Stimulated activated naive CD4-positive, alpha-beta T cell treated with Interleukin-2 at 50 U/mL for 16 hours (primary cell): ENCODE results near the gene C12orf76.
"Not testable (repeated sequence)": the region's sequence is repeated elsewhere in the genome, so short reads cannot be mapped to it uniquely, and the experiment has no call there.

Source experiments
- DNase-seq: peaks from one replicate; lab custom pipeline; 2025; lab: John Stamatoyannopoulos, UW

C12orf76 gene

DNA sequence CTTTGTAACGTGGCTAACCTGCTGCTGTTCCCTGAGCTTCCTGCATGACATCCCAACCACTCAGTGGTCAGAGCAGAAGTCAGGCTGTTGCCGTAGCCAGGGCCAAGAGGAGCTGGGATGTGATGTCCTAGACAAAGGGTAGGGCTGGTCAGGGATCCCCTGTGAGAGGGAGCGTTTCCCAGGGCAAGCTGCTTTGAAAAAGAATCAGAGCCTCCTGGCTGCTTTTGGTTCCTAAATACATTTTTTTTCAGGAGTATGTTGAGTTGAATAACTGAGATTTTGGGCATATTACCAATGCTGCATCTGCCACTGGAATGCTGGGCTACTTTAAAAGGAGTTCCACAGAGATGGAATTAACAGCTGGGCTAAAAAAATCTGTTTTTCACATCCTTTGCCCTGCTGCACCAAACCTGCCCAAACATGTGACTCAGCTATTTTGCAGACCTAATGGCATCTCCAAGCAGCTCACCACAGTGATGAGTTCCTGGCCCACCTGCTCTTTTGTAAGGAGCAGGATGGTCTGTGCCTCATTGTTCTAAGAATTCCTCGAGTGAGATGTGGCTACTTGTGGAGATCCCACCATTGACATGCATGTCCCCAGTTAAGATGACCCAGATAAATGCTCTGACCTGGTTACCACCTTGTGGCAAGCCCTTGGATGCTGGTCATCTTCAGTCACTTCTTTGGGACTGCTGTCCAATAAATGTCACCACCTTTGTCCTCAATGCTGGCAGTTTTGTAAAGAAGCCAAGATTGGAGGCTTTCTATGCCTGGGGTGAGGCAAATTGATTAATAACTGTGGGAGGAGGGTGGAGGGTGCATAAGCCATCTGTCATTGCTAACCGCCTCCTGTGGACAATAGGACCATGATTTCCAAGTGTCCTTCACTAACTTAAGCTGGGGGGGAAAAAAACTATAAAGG is 25.0 kb downstream of the C12orf76 start:
- DNase-seq = no peak

DNA sequence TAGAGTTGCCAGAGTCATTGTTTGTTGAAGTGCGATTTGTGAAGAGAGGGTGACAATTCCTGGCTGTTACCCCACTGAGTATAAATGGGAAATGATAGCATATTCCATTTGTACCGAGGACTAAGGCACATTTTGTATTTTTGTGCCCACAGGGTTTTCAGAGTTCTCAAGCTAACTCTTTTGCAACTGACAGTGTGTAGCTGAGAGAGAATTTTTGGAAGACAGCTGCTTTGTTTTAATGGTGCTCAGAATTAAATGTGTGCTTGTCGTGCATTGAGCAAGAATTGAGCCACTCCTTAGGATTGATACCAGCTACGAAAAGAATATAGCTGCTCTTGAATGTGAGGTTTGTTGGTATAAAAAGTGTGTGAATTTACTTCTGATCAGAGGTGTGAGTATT is 27.4 kb downstream of the C12orf76 start:
- DNase-seq = no peak

DNA sequence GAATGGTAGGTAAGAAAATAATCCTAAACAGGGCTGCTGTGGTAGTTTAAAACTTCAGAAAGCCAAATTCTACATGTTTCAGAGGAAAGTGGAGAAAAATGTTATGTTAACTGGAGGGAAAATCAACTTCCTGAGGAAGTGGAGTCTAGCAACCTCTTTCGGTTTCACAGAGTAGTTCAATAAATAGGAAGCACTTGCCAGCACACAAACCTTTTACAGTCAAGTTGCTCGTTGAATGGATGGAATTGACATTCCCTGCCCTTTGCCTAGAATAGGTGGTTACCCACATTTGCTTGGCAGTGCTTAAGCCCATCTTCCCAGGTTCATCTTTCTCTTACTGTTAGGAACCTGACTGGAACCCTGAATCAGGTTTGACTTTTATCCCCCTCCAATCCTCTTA is 33.2 kb downstream of the C12orf76 start:
- no peak for DNase-seq

DNA sequence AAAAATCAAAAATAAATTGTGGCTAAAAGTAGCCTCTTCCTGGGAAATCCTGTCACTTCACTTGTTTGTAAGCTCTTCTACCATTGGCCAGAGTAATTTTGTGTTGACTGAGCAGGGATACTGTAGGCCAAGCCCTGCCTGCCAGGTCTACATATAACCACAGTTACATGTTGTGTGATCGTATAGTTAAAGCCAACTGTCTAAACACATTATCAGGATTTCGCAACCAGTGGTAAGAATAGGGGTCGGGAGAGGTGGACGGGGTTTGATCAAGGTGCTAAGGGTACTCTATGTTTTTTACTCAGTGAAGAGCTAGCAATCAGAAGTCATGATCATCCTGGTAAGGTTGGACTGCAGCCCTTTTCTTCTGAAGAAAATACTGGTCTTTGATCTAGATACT is 35.7 kb downstream of the C12orf76 start:
- no peak for DNase-seq

DNA sequence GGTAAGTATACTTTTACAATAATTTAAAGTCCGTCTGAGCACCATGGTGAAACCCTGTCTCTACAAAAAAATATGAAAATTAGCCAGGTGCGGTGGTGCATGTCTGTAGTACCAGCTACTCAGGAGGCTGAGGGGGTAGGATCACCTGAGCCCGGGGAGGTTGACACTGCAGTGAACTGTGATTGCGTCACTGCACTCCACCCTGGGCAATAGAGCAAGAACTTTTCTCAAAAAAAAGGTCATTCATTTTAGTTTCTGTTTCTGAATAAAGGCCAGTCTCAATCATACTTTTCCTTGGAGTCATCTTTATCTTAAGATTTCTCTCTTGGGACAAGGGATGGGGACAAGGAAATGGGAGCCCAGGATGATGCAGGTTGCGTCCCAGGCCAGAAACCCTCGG is 36.2 kb downstream of the C12orf76 start:
- DNase-seq = no peak

DNA sequence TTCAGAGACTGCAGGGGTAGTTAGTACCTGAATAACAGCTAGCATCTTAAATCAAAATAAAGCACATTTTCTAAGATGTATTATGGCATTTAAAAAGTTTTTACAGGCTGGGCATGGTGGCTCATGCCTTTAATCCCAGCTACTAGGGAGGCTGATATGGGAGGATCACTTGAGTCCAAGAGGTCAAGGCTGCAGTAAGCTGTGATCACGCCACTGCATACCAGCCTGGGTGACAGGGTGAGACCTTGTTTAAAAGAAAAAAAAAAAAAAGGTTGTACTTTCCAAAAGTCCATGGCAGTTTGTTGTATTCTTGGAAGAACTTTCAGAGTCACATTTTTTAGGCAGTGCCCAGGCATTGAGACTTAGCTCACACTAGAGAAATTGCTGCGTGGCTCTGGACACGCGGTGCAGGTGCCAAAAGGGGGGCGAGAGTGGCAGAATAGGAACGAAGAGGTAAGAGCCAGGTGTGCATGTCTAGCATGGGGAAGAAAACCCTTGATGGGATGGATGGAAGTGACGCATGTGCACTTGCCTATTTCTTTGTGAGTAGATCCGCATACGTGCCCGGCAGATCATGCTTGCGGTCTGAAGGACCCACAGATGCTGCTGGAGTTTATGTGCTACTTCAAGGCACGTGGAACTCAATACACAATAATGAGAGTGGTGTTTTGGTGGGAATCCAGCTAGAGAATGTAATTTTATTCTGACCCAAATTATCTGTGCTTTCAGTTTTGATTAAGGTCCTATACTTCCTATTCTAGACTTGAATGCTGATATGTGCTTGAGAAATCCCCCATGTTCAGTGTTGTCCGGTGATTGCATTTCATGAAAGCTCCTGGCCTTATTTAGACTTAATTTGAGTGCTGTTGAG is 37.2 kb downstream of the C12orf76 start:
- DNase-seq = peak; percentile 6

DNA sequence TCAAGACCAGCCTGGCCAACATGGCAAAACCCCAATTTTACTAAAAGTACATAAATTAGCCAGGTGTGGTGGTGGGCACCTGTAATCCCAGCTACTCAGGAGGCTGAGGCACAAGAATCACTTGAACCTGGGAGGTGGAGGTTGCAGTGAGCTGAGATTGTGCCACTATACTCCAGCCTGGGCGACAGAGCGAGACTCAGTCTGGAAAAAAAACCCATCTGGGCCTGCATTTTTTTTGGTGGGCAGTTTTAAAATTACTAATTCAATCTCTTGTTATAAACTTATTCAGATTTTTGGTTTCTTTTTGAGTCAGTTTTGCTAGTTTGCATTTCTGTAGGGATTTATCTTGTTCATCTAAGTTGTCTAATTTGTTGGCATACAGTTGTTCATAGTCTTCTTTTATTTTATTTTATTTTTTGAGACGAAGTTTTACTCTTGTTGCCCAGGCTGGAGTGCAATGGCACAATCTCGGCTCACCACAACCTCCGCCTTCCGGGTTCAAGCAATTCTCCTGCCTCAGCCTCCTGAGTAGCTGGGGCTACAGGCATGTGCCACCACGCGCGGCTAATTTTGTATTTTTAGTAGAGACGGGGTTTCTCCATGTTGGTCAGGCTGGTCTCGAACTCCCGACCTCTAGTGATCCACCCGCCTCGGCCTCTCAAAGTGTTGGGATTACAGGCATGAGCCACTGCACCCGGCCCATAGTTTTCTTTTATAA is 39.5 kb downstream of the C12orf76 start:
- not testable (repeated sequence) for DNase-seq

DNA sequence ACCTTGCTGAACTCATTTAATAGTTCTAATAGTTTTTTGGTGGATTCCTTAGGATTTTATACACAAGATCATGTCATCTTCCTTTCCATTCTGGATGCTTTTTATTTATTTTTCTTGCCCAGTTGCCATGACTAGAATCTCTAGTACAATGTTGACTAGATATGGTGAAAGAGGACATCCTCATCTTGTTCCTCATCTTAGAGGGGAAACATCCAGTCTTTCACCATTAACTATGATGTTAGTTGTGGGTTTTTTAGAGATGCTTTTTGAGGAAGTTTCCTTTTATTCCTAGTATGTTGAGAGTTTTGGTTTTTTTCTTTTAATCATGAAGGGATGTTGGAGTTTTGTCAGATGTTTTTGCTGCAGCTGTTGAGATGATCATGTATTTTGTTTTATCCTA is 40.4 kb downstream of the C12orf76 start:
- DNase-seq = no peak

DNA sequence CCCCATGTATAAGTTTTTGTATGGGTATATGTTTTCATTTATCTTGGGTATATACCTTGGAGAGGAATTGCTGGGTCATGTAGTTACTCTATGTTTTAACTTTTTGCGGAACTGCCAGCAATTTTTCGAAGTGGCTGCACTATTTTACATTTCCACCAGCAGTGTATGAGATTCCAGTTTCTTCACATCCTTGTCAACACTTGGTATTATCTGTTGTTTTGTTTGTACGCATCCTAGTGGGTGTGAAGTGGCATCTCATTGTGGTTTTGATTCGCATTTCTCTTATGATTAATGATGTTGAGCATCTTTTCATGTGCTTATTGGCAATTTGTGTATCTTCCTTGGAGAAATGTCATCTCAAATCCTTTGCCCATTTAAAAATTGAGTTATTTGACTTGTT is 42.2 kb downstream of the C12orf76 start:
- no peak for DNase-seq

DNA sequence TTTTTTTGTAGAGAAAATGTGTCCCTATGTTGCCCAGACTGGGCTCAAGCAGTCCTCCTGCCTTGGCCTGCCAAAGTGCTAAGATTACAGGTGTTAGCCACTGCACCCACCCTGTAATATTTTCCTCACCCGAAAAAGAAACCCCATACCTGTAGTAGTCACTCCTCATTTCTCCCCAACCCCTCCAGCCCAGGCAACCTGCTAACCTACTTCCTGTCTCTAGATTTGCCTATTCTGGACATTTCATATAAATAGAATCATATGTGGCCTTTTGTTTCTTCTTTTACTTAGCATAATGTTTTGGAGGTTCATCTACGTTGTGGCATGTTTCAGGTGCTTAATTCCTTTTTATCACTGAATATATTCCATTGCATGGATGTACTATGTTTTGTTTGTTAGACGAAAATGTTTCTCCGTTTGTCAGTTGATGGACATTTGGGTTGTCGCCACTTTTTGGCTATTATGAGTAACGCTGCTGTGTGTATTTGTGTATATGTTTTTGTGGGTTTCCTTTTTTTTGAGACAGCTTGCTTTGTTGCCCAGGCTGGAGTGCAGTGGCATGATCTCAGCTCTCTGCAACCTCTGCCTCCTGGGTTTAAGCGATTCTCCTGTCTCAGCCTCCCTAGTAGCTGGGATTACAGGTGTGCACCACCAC is 42.9 kb downstream of the C12orf76 start:
- no peak for DNase-seq

DNA sequence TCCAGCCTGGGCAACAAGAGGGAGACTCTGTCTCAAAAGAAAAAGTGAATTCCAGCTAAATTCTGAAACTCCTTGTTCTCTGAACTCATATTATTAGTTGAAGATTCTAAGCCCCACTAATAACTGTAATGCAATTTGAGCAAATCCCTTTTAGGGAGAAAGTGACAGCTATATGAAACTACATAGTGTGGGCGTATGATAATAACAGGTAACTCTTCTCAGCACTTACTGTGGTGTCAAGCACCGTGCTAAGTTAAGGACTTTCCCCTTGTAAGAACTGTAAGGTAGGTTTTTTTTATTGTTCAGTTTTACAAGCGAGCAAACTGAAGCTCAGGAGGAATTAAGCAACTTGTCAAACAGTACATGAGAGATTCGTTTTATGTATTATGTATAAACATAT is 43.7 kb downstream of the C12orf76 start:
- DNase-seq = no peak

DNA sequence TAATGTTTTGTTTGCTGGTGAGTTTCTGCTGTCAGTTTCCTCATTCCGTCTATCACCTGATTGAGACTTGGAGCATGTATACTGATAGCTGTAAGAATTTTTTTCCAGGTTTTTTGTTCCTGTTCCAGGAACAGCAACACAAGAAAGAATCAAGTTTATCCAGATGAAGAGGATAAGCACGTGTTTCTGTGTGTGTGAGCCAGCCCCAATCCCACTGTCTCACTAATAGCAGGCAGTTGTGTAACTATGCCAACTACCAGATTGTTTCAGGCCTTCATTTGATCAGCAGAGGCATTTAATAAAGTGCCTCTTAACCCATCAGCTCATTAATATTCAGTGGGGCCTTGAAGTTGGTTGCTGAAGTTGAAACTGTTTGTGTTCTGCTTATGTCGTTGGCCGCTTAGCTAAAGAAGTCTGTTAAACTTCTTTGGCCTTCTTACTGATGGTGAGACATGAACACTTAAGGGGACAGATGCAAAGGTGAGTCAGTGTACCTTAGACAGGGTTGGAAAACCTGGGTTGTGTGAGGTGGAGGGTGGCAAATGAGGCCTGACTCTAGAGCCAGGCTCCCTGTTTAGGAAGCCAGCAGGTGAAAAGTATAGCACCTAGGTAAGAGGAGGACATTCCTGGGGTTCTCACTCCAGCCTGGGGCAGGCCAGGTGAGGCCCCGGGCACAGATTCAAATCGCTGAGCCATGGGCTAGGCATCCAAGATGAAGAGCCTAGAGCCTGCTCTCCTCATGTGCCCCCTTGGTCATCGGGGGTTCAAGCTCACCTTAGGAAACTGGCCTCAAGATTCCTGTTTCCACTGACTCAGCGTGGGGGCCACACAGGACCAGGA is 45.4 kb downstream of the C12orf76 start:
- no peak for DNase-seq

DNA sequence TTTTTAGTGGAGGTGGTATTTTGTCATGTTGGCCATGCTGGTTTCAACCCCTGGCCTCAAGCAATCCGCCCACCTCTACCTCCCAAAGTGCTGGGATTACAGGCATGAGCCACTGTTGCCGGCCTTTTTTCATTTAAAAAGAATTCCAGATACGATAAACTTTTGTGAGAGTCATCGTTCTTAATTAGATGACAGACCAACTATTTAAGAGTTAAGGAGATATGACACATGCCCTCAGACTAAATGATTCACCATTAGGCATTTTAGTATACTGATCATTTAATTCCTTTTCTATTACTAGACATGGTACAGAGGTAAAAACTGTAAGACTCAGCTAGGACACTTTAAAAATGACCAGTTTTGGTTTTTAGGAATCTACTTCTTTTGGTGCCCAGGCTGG is 46.7 kb downstream of the C12orf76 start:
- no peak for DNase-seq

DNA sequence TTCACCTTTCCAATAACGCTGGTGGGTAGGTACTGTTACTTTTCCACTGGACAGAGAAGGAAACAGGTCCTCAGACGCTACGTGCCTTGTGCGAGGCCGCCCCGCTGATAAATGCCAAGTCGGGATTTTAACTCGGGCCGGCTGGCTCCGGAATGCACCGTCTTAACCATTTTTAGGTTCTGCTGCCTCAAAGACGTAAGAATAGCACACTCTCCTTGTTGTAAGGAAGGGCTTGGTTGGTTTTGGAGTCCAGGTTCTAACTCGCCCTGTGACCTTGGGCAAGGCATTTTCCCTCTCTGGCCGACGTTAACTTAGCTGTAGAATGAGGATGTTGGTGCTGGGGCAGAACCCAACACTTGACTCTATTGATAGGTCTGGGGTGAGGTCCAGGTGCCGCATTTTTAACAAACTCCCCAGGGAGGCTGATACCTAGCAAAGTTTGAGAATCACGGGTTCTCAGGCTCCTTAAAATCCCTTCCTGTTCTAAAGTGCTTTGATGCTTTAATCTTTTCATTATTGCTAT is 48.3 kb downstream of the C12orf76 start:
- DNase-seq = no peak

DNA sequence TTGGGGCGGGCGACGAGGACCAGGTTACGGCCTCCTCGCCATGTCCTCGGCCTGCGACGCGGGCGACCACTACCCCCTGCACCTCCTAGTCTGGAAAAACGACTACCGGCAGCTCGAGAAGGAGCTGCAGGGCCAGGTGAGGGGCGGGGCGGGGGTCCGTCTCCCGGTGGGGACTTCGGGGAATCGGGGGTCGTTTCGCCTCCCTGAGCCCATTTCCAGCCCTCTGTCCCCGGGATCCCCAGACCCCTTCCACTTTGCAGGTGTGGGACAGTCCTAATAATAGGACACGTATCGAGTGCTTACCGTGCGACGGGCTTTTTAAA is 48.7 kb downstream of the C12orf76 start:
- DNase-seq = no peak

DNA sequence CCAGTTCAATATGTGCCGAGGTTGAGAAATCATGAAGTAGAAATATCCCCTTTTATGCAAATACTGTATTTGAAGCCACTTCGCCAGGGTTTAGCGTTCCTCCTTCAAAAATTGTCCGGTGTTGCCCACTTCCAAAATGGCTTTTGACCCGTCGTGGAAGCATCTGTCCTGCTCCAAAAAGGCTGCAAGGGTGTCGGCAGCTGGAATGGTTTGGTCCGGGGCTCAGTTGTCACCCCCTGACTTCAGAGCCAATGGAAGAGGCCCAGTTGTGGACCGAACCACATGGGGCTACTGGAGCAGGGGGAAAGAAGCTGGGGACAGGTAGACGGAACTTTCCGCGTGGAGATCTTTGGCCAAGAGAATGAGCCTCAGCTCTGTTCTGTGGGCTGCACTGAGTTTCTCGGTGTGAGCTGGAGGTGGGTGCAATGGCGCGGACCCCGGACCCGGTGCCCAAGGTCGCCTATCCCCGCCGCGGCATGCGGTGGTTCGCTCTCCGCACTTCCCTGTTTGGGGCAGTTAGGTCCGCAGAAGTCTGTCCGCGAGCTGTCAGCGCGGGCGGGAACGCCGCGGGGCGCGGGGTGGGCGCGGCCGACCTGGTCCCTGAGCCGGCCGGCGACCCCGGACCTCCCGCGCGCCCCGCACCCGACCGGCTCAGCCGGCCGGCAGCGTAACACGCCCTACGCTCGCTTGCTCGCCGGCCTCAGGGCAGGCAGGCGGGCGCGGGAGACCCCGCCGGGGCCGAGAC is 49.2 kb downstream of the C12orf76 start, which contains the start of gene ANKRD13A:
ANKRD13A (plus strand) TSS at position 527 of the 745 bp plus-strand sequence. CDS start 259 bp downstream, outside the sequence.
- DNase-seq = peak; percentile 86

DNA sequence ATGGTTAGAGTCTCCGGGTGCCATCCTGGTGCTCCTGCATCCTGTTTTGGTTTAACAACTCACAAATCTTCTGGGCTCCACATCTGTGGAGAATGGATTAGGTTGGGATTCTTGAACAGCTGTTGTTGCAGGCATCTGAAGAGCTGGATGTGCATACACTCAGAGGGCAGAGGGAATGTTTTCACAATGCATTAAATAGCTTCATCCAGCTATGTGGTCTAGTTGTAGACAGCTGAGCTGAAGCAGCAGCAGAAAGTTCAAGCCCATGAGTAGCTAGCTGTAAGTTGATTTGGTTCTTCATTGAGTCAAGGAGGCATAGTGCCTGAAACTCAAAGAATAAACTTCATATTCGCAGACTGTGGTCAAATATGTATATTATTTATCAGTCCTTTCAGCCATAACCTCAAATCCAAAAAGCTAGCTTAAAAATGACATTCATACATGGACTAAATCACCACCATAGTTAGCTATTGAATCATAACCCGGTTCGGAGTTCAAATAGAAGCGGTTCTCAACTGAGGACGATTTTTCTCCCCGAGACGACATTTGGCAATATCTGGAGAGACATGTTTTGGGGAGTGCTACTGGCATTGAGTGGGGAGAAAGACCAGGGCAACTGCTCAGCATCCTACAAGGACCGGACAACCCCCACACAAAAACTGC is 50.0 kb downstream of the C12orf76 start:
- no peak for DNase-seq

DNA sequence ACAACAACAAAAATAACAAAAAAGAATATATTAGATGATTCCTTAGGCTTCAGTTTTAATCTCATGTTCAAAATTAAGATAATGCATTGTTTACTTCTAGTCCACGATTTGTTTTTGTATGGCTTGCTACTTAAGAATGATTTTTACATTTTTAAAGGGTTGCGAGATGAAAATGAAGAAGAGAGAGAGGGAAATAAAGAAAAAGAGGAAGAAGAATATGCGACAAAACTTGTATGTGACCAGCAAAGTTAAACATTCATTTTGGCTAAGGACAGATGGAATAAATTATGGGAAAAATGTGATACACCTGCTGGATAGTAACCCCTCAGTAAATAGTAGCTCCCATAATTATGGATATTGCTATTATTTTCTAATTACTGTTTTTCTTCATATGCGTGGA is 50.9 kb downstream of the C12orf76 start:
- DNase-seq = no peak

DNA sequence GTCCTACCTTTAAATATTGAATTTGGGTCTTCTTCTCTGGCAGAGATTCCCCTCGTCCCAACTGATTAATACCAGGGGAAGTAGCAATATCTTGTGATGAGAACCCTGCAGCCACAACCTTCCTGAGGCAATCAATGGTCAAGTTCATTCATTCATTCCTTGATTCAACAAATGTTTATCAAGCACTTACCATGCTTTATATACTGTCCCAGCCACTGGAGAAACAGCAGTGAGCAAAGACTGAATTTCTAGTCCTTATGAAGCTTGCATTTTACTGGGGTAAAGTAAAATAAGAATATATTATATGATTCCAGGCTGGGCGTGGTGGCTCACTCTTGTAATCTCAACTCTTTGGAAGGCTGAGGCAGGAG is 51.9 kb downstream of the C12orf76 start:
- DNase-seq = no peak
